NCI-H748 (cell line): Measurements from ENCODE around the gene CCDC167.

Source experiments
- DNase-seq: peaks from one replicate; lab custom pipeline; 2025; ENCODE audit not compliant: unreplicated experiment; lab: John Stamatoyannopoulos, UW

CCDC167 gene

DNA sequence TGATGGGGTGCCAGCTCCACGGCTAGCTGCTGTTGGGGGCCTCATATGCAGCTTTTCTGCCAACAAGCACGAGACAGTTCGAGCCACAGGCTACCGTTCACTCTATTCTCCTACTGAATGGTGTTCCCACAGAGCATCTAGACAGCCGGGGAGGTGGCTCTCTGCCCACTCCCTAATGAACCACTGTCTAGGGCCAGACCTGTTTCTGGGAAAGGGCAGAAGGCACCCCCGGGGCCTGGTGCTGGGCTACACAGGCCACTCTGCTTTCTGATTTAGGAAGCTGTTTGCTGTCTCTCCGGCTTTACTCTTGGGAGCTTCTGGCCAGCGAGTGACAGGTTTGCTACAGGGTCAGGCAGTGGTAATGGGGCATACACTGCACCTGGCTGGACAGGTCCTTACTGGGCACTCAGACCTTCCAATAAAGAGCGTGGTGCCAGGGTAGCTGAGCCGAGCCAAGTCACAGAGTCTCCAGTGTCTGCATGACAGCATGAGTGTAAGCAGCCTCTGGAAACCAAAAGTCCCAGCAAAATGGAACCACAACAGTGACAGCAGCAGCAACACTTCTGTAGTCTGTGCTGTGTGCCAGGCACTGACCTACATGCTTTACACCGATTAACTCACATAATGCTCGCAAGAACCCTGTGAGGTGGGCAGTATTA, 8.4 kb downstream of the CCDC167 start:
- no peak for DNase-seq

- DNase-seq = no peak
Measured at GRCh38 chr6:37490536-37491170, 9.0 kb downstream of the CCDC167 start.

DNA sequence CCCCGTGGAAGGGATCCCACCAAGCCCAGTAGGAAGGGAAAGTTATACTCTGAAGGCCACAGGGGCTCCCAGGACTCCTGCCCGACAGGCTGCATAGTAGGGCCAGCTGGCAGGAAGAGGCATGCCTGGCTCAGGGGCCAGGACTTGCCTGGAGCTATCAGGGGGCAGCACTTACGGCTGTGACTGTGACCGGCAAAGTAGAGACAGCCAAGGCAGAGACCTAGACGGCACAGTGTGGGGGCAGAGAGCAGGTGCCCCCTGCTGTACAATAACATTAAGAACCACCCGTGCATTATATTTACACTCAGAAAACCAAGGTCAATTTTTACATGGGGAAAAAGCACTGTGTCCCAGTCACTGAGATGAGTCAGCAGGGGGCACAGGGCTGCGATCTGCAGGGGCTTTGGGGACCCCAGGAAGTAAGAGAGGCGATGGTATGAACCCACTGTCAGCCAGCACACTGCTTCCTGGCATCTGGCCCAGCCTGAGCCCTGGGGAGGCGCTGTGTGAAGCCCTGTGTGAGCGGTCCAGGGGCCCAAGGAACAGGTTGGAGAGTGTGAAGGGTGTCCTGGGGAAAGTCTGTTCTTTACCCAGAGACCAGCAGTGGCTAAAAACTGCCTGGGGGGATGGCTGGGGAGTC, 9.9 kb downstream of the CCDC167 start:
- no peak for DNase-seq

DNA sequence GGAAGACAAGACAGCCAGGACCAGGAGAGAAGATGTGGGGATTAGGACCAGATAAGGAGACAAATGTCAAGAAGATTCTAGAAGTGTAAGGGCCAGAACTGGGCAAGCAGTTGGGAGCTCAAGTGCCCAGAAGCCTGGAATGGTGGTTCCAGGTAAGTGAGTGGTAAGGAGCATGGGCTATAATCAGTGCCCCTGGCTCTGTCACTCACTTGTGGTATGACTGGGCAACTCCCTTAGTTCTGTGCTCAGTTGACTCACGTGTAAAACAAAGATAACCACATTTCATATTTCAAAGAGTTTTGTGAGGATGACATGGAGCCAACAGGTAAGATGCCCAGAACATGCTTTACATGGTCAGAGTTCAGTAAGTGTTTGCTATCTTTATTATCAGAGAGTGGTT, 11.2 kb downstream of the CCDC167 start:
- no peak for DNase-seq

DNA sequence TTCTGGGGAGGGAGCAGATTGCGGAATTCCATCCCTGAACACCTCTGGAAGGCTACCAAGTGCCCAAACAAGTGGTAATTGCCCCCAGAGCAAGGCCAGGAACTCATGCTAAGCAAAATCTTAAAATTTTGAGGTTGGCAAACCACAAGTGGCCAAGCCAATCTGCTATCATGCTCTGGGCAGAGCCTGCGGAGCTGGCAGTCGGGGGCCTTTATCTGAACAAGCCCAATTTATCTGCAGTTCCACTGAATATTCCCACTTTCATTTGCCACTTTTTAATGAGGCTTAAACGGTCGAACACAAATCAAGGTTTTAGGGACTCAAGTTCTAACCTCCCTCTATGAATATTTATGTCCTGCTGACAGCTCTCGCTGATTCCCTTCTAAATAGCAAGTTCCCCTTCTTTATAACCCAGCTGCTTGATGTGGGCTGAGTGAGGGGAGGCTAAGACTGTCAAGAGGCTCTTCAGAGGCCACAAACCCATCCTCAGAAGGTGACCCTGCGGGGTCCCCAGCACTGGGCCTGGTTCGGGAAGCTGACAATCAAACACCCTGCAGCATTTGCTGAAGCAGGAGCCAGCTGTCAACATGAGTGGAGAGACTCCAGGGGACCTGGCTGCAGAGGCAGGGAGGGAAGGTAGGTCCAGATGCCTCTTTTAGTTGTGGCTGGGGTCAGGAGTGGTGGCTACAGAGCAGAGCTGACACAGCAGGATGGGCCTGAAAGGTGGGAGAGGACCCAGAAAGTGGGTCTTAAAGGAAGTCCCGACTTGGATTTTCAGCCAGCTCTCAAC, 11.9 kb downstream of the CCDC167 start:
- DNase-seq = no peak

- DNase-seq = no peak
Measured at GRCh38 chr6:37486121-37486839, 13.4 kb downstream of the CCDC167 start.

- DNase-seq = peak; percentile 30
Measured at GRCh38 chr6:37485291-37485702, 14.4 kb downstream of the CCDC167 start.

DNA sequence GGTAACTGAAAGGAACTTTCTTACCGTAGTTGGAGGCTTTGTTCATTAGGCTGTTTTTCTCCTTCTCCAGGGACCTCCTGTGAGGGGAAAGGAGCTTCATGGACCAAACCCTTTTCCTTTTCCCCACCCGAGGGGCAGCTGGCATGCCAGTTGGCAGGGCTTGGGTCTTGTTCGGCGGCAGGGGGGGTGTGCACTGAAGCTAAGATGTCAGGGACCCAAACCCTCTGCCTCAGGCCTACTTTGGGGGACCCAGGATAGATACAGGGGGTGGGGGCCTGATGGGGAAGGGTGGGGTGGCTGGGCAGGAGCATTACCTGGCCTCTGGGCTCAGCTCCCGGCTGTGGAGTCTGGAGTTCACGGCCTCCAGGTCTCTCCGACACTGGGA, 14.9 kb downstream of the CCDC167 start:
- DNase-seq = no peak

GRCh38 chr6:37483917-37484785, 15.5 kb downstream of the CCDC167 start:
- DNase-seq = peak; percentile 70

- no peak for DNase-seq
Measured at GRCh38 chr6:37483252-37483901, 16.3 kb downstream of the CCDC167 start.

- no peak for DNase-seq
Measured at GRCh38 chr6:37482606-37483251, 17.0 kb downstream of the CCDC167 start.

GRCh38 chr6:37481711-37482605, 17.7 kb downstream of the CCDC167 start:
- peak; percentile 71 for DNase-seq

DNA sequence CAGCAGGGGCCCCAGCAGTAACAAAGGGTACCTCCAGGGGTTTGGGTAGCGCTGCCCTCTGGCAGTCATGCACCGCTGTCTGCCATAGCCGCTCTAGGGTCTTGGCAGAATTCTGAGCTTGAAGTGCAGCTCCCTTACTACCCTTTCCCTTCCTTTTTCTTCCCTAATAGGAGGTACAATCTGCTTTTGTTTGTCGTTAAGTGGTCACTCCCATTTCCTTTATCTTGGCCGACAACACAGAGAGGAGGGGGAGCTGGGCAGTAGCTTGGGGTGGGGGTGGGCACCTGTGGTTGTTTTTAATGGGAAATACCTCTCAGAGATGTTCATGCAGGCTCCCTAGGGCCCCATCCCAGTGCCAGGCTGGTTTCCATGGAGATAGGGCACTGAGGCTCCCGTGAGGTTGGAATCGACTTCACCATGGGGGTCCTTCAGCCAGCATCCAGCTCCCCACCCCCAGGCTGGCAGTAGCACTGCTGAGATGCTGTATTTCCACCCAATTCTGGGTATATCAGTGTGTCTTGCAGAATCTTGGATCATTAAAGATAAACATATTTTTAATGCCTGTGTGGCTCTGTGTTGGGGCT, 18.6 kb downstream of the CCDC167 start:
- DNase-seq = peak; percentile 84

DNA sequence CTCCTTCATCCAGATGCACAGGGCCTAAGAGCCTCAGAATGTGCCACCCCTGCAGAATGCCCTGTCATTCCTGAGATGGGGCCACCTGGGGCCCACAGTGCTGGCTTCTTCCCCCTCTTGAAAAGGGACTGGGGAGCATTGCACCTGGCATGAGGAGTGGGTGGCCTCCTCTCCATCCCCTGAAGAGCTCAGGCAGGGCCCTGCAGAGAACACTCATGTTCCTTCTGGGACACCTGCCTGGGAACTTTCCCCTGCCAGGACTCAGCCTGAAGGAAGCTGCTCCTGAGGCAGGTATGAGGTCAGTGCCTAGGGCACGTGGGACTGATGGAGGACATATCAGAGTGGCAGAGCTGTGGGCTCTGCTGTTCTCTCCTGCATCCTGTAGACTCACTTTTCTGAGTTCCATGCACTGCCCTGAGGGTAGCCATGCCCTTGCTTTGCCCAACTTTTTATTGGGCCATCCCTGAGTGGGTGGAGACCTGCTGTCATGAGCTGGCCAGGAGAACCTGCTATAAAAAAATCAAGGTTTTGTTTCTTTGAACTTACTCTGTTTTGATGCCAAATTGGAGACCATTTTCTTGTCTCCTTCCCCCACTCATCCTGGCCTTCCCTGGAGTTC, 19.5 kb downstream of the CCDC167 start:
- no peak for DNase-seq

- DNase-seq = no peak
Measured at GRCh38 chr6:37479266-37479854, 20.3 kb downstream of the CCDC167 start.

DNA sequence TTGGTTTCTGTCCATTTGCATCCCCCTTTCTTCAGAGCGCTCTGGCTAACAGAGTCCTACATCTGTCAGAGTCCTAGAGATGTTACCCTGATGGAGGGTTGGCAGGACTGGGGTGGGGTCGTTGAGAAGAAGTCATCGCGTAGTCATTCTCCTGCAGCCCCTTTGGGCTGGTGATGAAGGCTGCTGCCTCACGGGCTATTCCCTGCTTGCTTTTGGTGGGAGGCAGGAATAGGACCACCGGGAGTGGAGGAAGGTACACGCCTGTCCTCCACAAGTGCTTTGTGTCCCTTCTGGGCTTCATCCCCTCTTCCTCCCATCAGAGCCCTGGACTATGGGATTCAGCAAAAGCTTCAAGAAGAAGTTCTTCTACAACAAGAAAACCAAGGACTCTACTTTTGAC, 20.9 kb downstream of the CCDC167 start:
- no peak for DNase-seq
